Eye (tissue), 1 donor: ENCODE results near the gene SPOPL.
"Not testable (repeated sequence)": the region's sequence is repeated elsewhere in the genome, so short reads cannot be mapped to it uniquely, and the experiment has no call there.

Experiments used
- DNase-seq: peaks from one replicate; pipeline ENCODE4 v3.0.0-alpha.2; 2015

SPOPL gene

DNA sequence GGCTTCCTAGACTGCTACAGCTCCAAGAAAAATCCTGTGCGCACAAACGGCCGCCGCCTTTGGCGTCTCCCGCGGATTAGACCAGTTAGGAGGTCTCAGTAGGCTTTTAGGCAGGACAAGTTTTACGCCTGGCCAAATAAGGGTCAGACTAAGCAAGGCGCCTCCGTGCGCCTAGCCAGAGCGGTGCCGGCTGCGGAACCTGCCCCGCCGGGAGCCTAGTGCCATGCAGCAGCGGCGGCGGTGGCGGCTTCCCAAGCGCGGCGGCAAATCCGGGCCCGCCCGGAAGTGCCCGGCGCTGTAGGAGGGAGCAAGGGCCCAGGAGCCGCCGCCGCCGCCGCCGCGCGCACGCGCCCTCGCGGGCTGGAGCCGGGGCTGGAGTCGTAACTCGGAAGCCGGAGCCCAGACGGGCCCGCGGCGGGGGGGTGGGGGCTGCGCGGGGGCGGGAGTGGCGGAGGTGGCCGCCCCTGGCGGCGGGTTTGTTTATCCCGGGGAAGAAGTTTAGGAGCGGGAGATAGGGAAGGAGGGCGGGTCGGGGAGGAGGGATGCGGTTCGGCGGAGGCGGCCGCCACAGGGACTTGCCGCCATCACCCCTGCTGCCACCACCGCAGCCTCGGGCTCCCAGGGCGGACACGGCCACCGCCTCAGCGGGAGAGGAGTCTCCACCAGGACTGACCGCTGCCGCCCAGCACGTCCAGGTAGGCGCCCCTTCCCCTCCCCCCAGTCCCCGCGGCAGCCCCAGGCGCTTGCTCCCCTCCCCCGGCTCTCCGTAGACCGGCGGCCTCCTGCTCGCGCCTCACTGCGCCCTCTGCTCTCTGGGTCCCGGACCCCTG lies at the start of gene SPOPL:
SPOPL (plus strand) TSS at position 346 of the 830 bp plus-strand sequence. CDS start 48,447 bp downstream, outside the sequence.
- DNase-seq, result peak; percentile 95

- no peak for DNase-seq
Measured at GRCh38 chr2:138452324-138452723, 49.2 kb upstream of the SPOPL start.

GRCh38 chr2:138453815-138454214 lies 47.8 kb upstream of the SPOPL start:
- DNase-seq, result no peak

DNA sequence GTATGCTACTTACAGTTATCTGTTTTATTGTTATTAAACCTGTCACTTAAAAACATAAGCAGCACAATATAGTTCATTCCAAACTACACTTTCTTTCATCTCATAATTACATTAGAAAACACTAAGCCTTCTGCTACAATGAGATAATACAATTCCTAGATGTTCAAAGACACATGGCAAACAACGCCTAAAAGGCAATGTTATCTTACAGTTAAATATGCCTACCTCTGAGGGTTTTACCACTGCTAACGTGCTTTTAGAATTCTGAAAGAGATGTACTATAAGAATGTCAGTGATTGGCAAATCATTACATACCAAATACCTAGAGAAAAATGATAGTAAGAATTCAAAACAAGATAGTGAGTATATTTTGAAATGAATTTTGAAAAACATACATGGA lies 46.8 kb upstream of the SPOPL start:
- no peak for DNase-seq

GRCh38 chr2:138455275-138455674 lies 46.3 kb upstream of the SPOPL start:
- no peak for DNase-seq

- no peak for DNase-seq
Measured at GRCh38 chr2:138455691-138456090, 45.9 kb upstream of the SPOPL start.

- not testable (repeated sequence) for DNase-seq
Measured at GRCh38 chr2:138462689-138463088, 38.9 kb upstream of the SPOPL start.

DNA sequence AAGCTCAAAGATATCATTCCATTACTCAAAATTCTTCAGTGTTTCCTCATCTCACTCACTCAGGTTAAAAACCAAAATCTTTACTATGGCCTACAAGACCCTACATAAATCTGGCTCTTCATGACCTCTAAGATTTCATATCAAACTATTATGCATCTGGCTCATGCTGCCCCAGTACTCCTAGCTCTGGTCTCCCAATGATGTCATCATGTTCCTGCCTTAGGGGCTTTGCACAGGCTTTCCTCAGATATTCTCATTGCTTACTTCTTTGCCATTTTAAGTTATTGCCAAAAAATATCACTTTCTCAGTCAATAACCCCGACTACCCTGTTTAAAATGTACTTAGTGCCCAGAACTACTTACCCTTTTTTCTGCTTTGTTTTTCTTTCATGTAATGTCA lies 33.0 kb upstream of the SPOPL start:
- no peak for DNase-seq

DNA sequence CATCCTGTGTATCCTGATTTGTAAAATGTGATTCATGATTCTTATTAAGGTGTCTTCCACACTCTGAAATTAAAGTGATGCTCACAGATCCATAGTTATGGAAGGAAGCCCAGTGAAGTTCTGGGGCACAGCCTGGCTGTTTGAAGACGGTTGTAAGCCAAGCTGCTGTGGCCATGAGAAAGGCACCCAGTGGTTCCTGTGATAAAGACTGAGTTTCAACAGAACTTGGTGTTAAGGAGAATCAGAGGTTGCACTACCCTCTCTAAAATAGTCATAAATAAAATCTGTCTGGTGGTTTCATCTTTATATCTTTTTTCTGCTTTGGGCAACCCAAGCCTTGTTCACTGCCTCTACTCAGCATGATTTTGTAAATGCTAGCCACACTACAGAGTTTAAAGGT lies 32.2 kb upstream of the SPOPL start:
- DNase-seq, result no peak

- no peak for DNase-seq
Measured at GRCh38 chr2:138470941-138471340, 30.6 kb upstream of the SPOPL start.

DNA sequence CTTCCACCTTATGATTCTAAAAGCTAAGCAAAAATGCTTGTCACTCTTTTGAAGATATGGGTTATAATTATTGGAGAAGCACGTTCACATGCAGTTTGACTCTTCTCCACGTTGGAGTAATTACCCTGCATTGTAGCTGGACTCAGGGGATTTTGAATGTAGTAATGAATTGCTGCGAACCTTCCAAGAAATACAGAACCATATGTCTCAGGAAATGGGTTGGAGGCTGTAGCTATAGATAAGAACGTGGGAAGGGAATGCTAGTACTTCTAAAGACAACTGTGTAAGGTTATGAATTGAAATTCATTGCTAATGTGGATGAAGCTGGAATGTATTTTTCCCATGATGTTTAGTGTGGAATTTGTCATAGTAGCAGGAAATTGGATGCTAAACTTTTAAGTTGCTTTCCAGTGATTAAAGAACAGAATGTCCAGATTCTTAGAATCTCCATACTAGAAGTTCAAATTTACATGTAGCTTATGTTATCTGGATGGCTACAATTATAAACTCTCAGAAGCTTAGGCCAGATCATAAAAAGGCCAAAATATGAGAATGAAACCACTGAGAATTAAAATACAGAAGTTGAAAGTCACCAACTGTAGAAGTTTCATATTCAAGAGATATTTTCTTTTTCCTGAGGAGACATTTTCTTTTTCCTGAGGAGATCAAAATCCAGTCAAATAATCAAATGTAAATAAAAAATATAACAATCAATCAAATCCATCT lies 27.3 kb upstream of the SPOPL start:
- no peak for DNase-seq

GRCh38 chr2:138475277-138475776 lies 26.2 kb upstream of the SPOPL start:
- no peak for DNase-seq

- DNase-seq, result no peak
Measured at GRCh38 chr2:138476186-138476585, 25.4 kb upstream of the SPOPL start.

DNA sequence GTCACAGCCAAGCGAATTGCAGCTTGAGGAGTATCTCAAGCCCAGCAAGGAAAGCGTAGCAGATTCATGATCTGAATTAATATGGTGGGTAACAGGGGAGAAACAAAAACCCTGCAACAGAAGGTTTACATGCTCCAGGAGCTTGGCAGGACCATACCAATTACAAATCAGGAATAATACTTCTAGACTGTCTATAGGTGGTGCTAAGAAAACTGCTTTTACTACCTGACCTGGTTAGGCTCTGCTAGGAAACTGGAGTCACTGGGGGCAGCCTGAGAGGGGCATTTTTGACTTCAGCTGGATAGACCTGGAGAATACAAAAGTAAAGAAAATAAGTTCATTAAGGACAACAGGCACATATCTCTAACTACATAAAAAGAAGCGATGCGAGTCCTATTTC lies 24.6 kb upstream of the SPOPL start:
- DNase-seq, result no peak

- not testable (repeated sequence) for DNase-seq
Measured at GRCh38 chr2:138482796-138483195, 18.8 kb upstream of the SPOPL start.

GRCh38 chr2:138485019-138485418 lies 16.6 kb upstream of the SPOPL start:
- no peak for DNase-seq

- DNase-seq, result no peak
Measured at GRCh38 chr2:138486363-138487198, 15.0 kb upstream of the SPOPL start.

GRCh38 chr2:138490673-138491494 lies 10.7 kb upstream of the SPOPL start:
- DNase-seq, result no peak

- DNase-seq, result no peak
Measured at GRCh38 chr2:138491495-138491862, 10.1 kb upstream of the SPOPL start.

GRCh38 chr2:138492160-138492559 lies 9.4 kb upstream of the SPOPL start:
- no peak for DNase-seq

DNA sequence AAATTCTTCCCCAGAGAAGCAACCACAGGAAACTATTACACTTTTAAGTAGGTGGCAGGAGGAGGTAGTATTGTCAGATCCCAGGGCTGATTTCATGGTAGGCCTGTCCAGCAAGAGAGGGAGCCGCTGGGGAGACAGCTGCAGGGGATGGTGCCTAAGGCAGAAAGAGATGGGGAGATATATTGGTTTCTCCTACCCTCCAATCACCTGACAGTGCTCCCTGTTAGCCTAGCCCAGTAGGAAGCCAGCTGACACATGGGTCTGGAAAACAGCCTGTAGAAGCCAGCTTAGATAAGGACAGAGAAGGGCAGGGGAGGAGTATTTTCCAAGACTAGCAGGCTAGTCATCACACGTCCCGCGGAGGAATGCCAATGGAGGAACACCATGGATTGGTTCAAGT lies 8.2 kb upstream of the SPOPL start:
- DNase-seq, result no peak

DNA sequence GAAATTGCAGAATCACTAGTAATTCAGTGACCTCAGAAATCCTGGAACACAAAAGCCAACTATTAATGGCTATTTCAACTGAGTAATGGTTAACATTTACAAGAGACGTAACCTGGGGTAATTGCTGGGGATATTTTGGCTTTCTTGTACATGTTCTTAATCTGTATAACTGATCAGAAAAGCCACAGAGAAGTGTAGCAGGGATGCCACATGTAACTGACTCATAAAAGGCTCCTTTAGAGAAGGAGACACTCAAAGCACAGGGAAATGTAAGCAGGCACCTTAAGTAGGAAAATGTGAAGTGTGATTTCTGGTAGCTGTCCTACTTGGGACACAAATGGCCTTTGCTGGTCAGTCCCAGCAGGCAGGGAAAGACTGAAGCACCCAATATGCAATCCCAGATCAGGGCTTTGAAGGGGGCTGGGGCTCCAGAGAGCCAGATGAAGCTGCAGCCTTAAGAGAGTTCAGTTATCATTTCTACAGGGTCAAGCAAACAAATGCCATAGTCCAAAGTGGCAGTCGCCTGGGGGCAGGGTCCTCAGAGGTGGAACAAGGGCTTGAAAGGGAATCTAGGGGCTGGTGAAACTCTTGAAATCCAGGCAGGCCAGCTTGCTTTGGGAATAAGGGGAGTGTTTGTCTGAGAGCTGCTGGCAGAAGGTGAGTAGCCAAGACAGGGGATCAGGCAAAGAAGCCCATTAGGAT lies 7.2 kb upstream of the SPOPL start:
- DNase-seq, result no peak
